ENCODE results near the gene CHSY3.

CHSY3 gene

DNA sequence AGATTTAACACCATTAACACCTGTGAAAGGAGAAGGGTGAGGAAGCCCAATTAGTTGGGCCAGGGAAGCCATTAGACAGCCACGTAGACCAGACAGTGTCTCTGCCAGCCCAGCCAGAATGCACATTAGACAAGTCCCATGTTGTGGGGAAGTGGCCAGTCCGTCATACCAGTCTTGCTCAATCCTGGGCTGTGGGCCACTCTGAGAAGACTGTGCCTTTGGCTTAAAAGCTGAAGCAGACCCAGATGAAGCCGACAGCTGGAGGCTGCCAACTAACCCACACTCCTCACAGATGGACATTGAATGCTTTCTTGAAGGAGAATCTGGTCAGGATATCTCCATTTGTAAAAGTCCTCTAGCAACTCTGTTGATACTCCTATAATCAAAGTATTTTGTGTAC, 128.5 kb downstream of the CHSY3 start:
- no peak for DNase-seq

DNA sequence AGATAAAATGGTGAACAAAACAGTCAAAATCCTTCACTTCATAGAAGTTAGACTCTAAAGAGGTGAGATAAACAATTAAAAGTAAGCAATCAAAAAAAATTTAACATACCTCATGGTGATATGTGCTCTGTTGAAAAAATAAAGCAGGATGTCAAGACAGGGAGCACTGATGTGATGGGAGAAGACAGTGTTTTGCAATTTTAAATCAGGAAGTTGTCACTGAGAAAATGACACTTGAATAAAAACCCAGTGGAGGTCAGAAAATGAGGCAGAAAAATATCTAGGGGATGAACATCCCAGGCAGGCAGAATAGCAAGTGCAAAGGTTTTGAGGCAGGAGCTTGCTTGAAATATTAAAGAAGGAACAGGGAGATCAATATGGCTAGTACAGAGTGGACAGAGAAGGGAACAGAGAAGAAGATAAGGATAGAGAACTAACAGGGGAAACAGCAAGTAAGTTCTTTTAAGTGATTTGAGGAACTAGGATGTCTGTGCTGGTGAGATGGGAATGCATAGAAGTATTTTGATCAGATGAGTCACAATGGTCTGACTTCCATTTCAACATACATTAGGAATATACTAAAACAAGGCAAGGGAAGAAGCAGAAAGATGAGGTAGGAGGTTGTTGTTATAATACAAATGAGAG, 130.4 kb downstream of the CHSY3 start:
- no peak for DNase-seq

DNA sequence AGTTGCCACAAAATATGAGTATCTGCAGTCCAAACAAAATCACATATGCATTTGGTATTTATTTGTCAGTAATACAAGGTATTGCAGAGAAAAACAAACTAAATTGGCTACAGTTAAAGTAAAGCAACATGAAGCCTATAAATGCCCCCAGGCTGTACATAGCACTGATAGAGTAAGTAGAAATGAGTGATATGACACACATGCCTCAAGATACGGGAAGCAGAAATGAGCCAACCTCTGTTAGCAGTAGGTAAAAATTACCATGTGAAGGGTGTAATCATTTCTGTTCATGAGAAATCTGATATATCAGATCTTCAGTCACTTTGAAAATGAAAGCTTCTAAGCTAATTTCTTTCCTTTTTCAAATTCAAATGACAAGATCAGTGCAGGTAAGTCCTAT, 131.1 kb downstream of the CHSY3 start:
- DNase-seq: no peak

DNA sequence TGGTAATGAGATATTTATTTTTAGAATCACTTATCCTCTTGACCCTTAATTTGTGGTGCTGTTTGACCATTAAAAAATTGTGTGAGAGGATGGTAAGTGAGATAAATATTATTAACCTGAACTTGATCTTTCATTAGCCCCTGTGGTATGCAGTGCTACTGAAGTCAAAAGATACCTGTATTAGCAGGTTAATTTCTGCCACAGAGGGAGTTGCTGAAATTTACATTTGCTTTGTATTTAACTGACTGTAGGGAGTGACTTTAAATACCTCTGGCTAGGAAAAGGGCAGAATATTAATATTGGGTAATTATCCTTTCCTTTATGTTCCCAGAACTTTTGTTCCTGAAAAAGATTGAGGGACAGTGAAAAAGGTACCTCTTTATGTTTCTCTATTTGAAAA, 133.6 kb downstream of the CHSY3 start:
- DNase-seq: no peak

DNA sequence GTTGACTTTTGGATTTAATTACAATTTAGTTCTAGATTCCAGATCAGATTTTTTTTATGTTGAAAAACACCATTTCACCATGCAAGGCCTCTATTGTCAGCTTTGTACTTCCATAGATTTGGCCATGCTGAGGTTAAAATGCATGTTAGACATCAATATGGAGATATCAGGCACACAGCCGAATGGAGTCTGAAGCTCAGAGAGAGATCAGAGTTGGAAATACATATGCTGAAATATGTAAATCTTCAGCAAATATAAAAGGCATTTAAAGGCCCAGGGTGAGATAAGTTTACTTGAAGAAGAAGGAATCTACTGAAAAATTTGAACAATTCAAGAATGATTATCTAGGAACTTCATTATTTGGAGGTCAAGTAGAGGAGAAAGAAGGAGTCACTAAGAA, 139.6 kb downstream of the CHSY3 start:
- DNase-seq: no peak

DNA sequence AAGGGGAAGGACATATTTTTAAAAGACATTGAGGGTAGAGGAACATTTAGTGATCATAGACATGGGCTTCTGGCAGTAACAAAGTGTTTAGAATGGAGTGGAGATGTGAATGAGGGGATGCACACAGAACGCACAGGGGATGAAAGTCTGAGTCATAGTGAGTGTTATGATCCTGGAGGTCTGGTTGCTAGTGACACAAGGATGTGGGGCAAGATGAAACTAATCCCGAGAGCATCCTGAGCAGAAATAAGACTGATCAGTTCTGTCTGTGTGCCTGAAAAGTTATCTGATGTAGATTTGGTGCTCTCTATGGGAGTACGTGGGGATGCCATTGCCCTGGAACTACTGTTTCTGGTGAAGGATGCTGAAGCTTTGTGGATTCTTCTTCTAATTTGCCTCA, 141.1 kb downstream of the CHSY3 start:
- DNase-seq: no peak

DNA sequence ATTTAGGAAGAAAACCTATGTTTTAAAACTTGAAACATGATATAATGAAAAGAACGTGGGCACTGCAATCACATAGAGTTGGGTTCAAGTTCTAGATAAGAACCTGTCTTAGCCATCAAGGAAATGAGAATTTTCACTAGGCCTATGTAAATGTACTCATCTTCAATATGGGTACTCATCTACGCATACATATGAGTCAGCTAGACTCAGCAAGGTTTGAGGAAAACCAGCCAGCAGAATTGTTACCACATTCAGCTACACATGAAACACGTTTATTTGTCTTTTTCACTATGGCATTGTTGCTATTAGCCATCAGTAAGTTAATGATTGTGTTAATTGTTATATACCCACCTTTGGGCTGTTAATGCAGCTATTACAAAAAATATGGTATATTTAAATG, 146.3 kb downstream of the CHSY3 start:
- no peak for DNase-seq

DNA sequence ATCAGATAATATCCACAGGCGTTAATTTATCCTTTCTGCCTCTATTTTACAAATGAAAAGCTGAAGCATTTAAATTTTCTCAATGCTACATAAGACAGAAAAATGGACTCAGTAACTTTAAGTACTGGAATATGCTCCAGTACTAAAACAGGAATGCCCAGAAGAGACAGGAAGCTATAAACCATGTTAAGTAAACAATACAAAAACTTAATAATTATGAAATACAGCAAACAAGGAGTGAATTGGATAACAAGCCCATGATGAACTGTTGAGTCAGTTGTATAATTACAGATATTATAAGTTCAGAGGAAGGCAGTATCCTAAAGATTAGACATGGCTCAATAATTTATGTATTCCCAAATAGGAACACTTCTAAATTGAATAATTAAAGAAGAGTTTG, 148.5 kb downstream of the CHSY3 start:
- no peak for DNase-seq

DNA sequence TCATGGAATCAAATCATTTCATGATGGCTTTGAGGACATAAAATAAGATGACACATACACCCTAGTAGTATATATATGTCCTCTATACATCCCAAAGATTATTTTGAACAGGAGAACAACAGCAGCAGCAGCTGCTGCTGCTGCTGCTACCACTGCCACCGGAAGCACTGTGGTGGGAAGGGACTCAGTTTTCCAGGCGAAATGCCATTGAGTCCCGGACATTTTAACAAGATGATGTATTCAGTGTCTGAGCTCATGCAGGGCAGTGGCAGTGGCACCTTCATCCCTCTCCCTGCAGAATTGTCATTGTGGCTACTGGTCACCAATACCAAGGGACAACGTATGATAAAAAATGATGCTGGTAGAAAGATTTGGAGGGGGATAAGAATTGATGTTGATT, 151.3 kb downstream of the CHSY3 start:
- no peak for DNase-seq

DNA sequence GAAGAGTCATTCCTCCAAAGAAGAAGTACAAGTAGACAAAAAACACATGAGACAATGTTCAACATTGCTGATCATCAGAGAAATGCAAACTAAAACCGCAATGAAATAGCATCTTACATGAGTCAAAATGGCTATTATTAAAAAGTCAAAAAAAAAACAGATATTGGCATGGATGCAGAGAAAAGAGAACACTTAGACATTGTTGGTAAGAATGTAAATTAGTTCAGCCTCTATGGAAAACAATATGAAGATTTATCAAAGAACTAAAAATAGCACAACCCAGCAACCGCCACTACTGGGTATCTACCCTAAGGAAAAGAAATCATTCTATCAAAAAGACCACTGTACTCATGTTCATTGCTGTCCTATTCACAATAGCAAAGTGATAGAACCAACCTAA, 157.5 kb downstream of the CHSY3 start:
- no peak for DNase-seq

DNA sequence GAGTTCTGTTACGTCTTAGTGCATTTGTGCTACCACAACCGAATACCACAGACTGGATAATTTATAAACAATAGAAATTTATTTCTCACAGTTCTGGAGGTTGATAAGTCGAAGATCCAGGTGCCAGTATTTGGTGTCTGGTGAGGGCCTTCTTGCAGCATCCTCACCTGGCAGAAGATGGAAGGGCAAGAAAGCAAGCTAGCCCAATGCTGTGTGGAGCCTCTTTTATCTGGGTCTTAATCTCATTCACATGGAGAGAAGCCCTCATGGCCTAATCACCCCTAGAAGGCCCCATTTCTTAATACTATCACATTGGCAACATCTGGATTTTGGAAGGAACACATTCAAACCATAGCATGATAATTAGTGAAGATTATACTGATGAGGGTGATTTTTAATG, 159.3 kb downstream of the CHSY3 start:
- DNase-seq: no peak

DNA sequence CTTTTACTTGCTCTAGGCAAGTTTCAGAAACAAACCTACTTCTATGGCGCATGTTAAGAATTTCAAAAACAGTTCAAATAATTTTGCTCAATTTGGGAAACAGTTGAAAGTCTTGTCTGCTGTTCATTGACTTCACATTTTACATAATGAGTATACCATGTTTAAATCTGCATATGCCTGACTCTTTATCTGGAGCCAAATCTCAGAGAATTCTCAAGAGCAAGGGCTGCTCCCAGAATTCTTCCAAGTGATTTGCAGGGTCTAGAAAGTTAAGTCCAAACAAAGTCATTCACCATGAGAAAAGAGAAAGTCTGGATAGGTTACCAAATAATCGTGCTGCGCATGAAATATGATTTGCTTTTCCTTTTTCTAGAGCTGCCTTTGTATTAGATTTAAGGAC, 160.2 kb downstream of the CHSY3 start:
- DNase-seq: no peak

DNA sequence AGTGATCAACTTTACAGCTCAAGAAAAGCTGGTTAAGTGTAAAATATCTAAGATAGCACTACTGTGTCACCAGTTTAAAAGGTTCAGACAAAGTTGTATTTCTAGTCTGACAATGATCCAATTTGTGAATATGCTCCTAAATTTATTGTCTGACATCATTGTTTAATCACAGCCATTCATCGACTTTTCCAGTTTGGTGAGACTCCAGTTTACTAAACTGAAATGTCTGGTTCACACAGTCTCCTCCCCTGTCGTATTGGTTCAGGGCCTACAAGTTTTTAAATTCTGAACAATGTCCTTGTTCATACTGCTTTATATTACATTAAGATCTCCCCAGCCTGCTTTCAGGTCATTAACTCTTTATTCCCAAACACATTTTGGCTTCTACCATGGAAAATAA, 161.4 kb downstream of the CHSY3 start:
- DNase-seq: no peak

DNA sequence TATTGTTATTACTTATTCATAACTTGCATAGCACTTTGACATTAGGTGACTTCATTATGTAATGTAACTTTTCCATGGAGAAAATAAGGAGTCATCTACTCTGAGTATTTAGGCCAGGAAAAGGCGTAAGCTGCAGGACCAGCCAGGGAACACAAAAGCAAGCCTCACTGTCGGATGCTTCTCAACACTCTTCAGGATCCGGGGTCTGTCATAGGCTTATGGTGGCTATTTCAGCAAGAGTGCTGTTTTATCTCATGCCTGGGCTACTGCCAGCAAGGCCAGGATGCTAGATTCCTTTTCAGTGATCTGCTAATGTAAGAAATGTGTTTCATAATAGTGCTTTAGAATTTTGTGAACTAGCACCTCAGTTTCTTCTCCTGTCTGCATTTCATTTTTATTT, 162.4 kb downstream of the CHSY3 start:
- no peak for DNase-seq

DNA sequence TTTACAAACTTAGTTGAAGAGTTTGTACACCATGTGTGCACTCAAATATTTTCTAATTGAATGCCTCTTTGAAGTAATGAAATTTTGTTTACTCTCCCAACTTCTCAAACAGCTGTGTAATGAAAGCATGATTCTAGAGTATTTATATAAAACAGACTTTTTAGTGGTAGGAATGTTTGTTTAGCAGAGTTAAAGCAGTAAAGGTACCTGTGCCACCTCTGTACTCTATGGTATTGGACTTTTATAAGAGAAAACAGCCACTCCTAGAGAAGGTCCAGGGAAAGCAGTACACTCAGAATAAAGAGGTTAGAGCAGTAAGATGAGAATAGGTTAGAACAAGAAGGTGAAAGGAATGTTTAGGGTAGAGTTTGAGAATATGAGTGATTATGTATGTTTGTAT, 163.1 kb downstream of the CHSY3 start:
- no peak for DNase-seq

DNA sequence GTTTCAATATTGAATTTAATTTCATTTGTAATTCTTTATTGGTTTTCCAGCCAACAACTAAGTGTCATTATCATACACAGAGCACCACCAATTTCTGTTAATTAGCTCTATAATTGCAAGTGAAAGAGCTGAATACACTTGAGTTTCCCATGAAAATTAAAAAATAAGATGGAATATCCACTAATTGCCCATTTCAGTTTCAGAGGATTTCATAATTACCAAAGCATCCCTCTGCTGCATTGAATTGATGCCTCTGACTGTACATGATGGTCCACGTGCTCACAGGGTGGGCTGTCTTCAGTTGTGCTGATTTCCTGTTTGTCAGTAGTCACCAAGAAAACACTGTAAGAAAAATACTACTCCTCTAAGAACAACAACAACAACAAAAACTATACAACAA, 163.8 kb downstream of the CHSY3 start:
- DNase-seq: no peak

DNA sequence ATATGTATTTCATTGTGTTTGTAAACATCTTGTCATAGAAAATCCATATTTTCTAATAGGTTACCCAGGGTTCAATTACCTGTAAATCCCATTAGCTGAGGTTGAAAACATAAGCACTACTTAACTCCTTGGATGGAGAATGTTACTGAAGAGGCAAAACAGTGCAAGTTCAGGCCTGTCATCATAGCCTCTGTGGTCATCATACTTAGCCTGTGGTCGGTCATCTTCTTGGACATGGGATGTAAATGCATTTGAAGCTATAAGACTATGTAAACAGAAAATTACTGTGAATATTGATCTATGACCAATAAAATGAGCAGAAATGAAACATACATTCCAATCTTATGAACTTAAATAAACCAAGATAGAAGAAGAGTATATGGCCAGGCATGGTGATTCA, 164.7 kb downstream of the CHSY3 start:
- DNase-seq: no peak

DNA sequence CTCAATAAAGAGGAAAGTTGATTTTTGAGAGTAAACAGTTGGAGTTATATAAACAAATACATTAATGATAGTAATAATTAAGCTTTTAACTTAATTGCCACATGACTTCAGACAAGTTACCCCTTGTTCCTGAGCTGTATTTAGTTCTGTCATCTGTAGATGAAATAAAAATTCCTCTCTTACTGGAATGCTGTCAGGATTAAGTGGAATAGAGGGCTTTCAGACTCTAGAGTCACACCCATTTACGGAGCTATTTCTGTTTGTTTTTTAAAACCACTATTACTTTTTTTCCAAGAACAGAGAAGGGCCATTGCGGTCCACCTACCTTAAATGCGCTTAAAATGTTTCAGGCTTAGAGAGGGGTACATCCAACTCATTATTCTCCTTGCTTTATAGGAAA, 170.6 kb downstream of the CHSY3 start:
- DNase-seq: no peak

DNA sequence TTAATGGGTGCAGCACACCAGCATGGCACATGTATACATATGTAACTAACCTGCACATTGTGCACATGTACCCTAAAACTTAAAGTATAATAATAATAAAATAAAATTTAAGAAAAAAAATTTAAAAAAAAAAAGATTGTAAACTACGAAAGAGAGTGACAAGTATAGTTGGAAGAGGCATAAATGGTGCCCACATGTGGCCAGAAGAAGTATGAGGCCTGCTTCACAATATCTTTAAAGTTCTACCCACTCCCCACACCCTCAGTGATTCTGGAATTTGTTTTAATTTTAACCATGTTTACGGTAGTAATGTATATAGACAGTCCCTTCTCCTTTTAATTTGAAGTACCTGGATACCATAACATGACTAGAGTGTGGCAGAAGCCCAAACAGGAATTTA, 172.7 kb downstream of the CHSY3 start:
- DNase-seq: no peak

DNA sequence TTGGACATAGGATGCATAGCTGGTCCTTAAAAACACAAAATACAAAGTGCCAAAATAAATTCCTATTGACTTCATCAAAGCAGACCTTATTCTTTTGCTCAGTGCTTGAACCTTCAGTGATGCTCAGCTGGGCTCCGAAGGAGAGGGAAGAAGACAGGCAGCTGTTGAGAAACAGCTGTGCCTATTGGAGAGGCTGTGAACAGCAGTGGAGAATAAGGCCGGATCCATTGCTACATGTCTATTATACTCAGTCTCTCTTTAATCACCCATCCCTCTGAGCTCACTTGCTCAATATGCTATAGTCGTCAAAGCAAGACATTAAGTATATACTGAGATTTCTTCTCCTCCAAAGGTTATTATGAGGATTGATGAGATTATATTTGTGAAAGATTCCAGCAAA, 174.4 kb downstream of the CHSY3 start:
- no peak for DNase-seq

DNA sequence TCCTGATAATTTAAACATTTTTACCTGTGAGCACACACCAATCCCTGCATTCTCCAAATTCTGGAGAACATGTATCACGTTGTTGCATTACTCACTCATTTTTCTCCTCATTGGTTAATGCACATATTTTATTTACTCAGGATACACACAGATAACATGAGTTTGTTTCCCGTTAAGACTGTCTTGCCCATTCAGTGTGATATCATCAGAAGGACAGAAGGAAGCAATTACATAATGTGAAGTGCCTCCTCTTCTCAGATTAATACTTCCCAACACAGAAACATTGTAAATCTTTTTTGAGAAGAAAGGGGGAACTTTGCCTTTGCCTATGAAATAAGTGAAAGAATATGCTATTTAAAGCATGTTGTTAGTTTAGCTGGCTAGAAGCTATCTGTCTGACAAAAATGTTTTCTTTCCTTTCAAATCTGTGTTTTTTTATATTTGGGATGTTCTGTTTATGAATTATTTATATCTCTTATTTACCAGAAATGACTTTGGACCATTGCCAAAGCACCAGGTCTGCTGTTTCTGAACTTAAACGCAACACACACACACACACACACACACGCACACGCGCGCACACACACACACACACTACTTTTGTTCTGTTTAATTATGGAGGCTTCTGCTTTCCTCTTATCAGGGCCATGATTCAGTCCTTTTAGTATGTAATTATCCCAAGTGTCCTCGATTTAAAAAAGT, 186.5 kb downstream of the CHSY3 start:
- no peak for DNase-seq

DNA sequence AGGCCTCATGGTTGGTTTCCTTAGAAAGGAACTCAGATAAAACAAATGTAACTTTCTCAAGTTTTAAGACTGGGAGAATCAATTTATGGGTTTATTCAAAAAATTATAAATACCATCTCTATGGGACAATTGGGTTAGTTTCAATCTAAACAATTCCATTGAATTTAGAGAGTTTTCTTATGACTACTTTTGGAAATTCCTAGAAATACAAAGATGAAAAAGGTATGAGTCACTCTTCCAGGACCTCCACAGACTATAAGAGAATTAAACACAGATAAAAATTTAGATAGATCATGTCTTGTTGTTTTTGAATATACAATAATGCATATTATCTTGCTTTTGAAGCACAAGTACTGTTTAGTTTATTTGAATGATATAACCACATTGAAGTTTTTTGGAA, 188.7 kb downstream of the CHSY3 start:
- DNase-seq: no peak

DNA sequence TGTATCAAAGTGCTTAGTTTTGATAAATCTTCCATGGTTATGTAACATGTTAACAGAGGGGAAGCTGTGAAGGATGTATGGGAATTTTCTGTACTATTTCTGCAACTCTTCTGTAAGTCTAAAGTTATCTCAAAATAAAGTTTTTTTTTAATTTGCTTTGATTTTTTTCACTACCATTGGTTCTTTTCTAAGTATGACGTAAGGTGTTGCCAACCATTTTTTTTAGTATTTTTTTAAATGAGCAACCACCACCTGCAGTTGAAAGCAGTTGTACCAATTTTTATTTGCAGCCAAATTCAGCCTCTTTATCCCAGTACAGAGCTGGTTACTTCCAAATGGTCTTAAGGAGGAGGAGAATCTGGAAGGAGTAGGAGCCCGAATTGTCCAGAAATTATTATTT, 192.2 kb downstream of the CHSY3 start:
- no peak for DNase-seq

DNA sequence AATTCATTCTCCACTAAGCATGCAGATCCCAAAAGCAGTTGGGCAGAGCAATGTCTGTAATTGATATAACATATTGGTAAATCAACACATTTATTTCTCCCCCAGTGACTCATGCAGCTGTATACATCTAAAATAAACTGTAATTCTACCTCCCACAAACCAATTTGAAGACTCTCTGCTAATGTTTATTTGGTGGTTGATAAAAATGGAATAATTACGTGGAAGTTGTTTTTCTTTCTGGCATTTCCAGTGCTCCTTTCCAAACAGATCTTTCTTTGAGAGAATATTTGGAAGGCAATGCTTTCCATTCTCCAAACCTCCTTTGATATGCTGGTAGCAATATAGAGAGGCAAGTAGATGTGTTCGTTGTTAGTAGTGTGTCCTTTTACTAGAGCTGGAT, 194.7 kb downstream of the CHSY3 start:
- DNase-seq: no peak

DNA sequence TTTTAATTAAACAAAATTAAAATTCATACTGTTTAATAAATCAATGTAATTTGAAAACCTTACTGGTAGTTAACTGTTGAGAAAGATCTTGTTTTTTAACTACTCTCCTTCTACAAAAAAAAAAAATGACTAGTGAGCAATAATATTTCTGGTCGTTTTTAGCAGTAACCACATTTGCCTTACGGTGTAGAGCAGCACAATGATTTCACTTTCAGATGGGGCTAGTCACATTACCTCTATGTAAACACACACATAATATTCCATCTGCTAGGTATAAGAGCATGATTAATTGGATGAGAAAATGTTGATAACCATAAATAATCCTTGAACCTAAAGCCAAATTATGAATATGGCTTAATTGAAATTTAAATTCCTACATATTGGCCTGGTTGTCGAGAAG, 198.1 kb downstream of the CHSY3 start:
- no peak for DNase-seq
